Endothelial cell of umbilical vein (primary cell): ENCODE data around the gene SYT7. TPM values are rescaled to one million over a fixed set of nuclear protein-coding genes. Genes with fewer than 3 reads are reported as not detected.

ENCODE experiments used
- BruUV-seq: library from RNA; stranded (reverse); fragments of 400-500 nt; replicated peaks from 2 replicates; lab custom pipeline; 2021; lab: Mats Ljungman, UMichigan
- CTCF ChIA-PET: fragments of 300-600, 350-600 bp; sonication (Branson Sonifier 250); formaldehyde crosslinking; loops from one replicate; lab custom pipeline; 2021; ENCODE audit warnings: antibody characterized with exemption, inconsistent platforms; lab: Charles Lee
- POLR2A ChIA-PET: fragments of 300-600, 350-600 bp; sonication (Branson Sonifier 250); formaldehyde crosslinking; loops from one replicate; lab custom pipeline; 2021; ENCODE audit warnings: antibody characterized with exemption, inconsistent platforms; lab: Charles Lee
- DNase-seq: peaks from one replicate; pipeline ENCODE4 v3.0.0-alpha.2; 2011; ENCODE audit warnings: low read depth, low spot score
- FAIRE-seq: peaks from 2 replicates; lab custom pipeline; 2011; peaks lifted over from hg19 to GRCh38; lab: Jason Lieb, UNC
- H2AFZ ChIP-seq: 2 replicates; pipeline ENCODE4 v1.6.0; 2012; ENCODE audit warnings: low read depth, low read length, control low read depth, inconsistent platforms
- H3K27ac ChIP-seq: 2 replicates; pipeline ENCODE4 v1.5.1; 2011; ENCODE audit warnings: low read depth, mild to moderate bottlenecking, control low read depth, low read length, moderate library complexity; ENCODE audit not compliant: insufficient read depth
- H3K27me3 ChIP-seq, 2 experiments: 2 replicates each; pipeline versions ENCODE4 v1.6.0 to v1.6.1; 2011; ENCODE audit warnings: low read length in 2 of 2, mixed read lengths in 1 of 2; ENCODE audit not compliant: control insufficient read depth in 2 of 2, insufficient read depth in 2 of 2
- H3K36me3 ChIP-seq, 2 experiments: 2 replicates in 1 of 2; 3 replicates in 1 of 2; pipeline ENCODE4 v1.5.1; 2011; ENCODE audit warnings: low read length in 2 of 2, mild to moderate bottlenecking in 1 of 2, moderate library complexity in 1 of 2; ENCODE audit not compliant: control insufficient read depth in 2 of 2, insufficient read depth in 2 of 2; ENCODE audit errors: extremely low read depth in 1 of 2
- H3K4me1 ChIP-seq: 3 replicates; pipeline ENCODE4 v1.5.1; 2011; ENCODE audit warnings: mild to moderate bottlenecking, low read length; ENCODE audit not compliant: control insufficient read depth, insufficient read depth; ENCODE audit errors: extremely low read depth
- H3K4me2 ChIP-seq: 2 replicates; pipeline ENCODE4 v1.6.1; 2011; ENCODE audit warnings: low read length, control low read depth, mixed read lengths; ENCODE audit not compliant: insufficient read depth
- H3K4me3 ChIP-seq, 3 experiments: fragments of 200-600 bp in 1 of 3; sonication (generic), shearing (Covaris generic) in 1 of 3; replicated peaks in 1 of 3; 2 replicates each; pipeline ENCODE4 v1.5.1; 2011 to 2016; ENCODE audit warnings: control low read depth in 3 of 3, low read length in 3 of 3, mild to moderate bottlenecking in 2 of 3, inconsistent platforms in 1 of 3, low read depth in 1 of 3, moderate library complexity in 1 of 3; ENCODE audit not compliant: insufficient read depth in 1 of 3
- H3K79me2 ChIP-seq: 2 replicates; pipeline ENCODE4 v1.6.0; 2012; ENCODE audit warnings: low read length, inconsistent platforms; ENCODE audit not compliant: control insufficient read depth, insufficient read depth
- H3K9ac ChIP-seq: replicated peaks from 2 replicates; pipeline ENCODE3; 2011; ENCODE audit warnings: low read length, control low read depth; ENCODE audit not compliant: insufficient read depth; ENCODE audit errors: extremely low read depth
- H3K9me1 ChIP-seq: replicated peaks from 3 replicates; pipeline ENCODE4 v1.6.0; 2011; ENCODE audit warnings: mild to moderate bottlenecking, low read length; ENCODE audit not compliant: control insufficient read depth, insufficient read depth; ENCODE audit errors: extremely low read depth
- H3K9me3 ChIP-seq: replicated peaks from 2 replicates; pipeline ENCODE4 v1.5.1; 2012; ENCODE audit warnings: low read length, inconsistent platforms; ENCODE audit not compliant: control insufficient read depth, insufficient read depth
- H4K20me1 ChIP-seq: replicated peaks from 2 replicates; pipeline ENCODE3; 2011; ENCODE audit warnings: mild to moderate bottlenecking, low read length; ENCODE audit not compliant: control insufficient read depth, insufficient read depth; ENCODE audit errors: extremely low read depth
- CTCF ChIP-seq, 2 donors: IDR thresholded peaks; 1 replicate in 1 of 2; 2 replicates in 1 of 2; pipeline ENCODE4 v1.5.1; 2011; ENCODE audit warnings: low read length in 2 of 2, mild to moderate bottlenecking in 2 of 2, moderate library complexity in 2 of 2, control low read depth in 1 of 2, inconsistent platforms in 1 of 2, low read depth in 1 of 2; ENCODE audit not compliant: insufficient read depth in 1 of 2; ENCODE audit errors: extremely low read depth in 1 of 2
- EZH2 ChIP-seq: IDR thresholded peaks from 2 replicates; pipeline ENCODE4 v1.6.1; 2012; ENCODE audit warnings: borderline replicate concordance, low read depth, mild to moderate bottlenecking, moderate library complexity, low read length, inconsistent platforms; ENCODE audit not compliant: severe bottlenecking
- FOS ChIP-seq: IDR thresholded peaks from 2 replicates; pipeline ENCODE4 v1.6.1; 2011; ENCODE audit warnings: mild to moderate bottlenecking, low read length, moderate library complexity, borderline replicate concordance; ENCODE audit not compliant: insufficient read depth
- GATA2 ChIP-seq: IDR thresholded peaks from 2 replicates; pipeline ENCODE4 v1.7.0; 2011; ENCODE audit warnings: low read depth, mild to moderate bottlenecking, moderate library complexity, mixed read lengths, low read length; ENCODE audit not compliant: insufficient read length, insufficient read depth
- JUN ChIP-seq: IDR thresholded peaks from 2 replicates; pipeline ENCODE4 v1.6.1; 2011; ENCODE audit warnings: borderline replicate concordance, low read depth; ENCODE audit not compliant: insufficient read length, insufficient read depth
- MAX ChIP-seq: IDR thresholded peaks from 2 replicates; pipeline ENCODE4 v1.6.1; 2011; ENCODE audit not compliant: insufficient read depth, insufficient read length
- MYC ChIP-seq: IDR thresholded peaks from one replicate; pipeline ENCODE4 v1.6.1; 2011; ENCODE audit warnings: mild to moderate bottlenecking, low read depth, low read length
- POLR2A ChIP-seq: IDR thresholded peaks from 2 replicates; pipeline ENCODE4 v1.6.1; 2012; ENCODE audit warnings: low read depth, mild to moderate bottlenecking, control low read depth, low read length
- POLR2AphosphoS5 ChIP-seq: IDR thresholded peaks from 2 replicates; pipeline ENCODE4 v1.6.1; 2012; ENCODE audit warnings: low read depth, mild to moderate bottlenecking, control low read depth, low read length, moderate library complexity; ENCODE audit not compliant: insufficient read depth
- dilution Hi-C: fragments of 300-500 bp; cut with MboI; formaldehyde crosslinking; loops from one replicate; pipeline ENCODE4 v1.15.0; 2019; ENCODE audit warnings: low sequenced_read_pairs; ENCODE audit not compliant: extremely low pct_ligation_motif_present
- intact Hi-C: fragments of 100-400 bp; cut with micrococcal nuclease; formaldehyde crosslinking; loops from one replicate; pipeline ENCODE4 v1.10.0; 2022
- polyA plus RNA-seq, 4 experiments: library from polyadenylated mRNA; depleted of rRNA in 3 of 4; stranded (reverse) in 3 of 4; unstranded in 1 of 4; fragments of >200 nt; gene quantifications; 2 replicates each; pipeline versions ENCODE4 v1.2.1 to v1.2.3, GENCODE V29; 2011 to 2012; ENCODE audit warnings: missing spikeins in 1 of 4
- total RNA-seq: library from RNA; stranded (reverse); gene quantifications from 2 replicates; pipeline ENCODE4 v1.2.3, GENCODE V29; 2021

SYT7 gene
- total and polyA plus RNA-seq, 2 donors (not counting 3 experiments of a cell fraction or from before 2014, with no cell fraction given): 0.08 to 0.55 TPM

- Histone ChIP-seq H3K4me2 (no peak overlapping the region), H3K27ac (no peak overlapping the region), H3K79me2 (no peaks in the 10 kb centered on the region), H3K9ac (no peak overlapping the region), H3K27me3 (peaks cover 30% of the 10 kb centered on the region in 2 experiments), H3K4me3 (no peak overlapping the region), H4K20me1 (no peaks in the 10 kb centered on the region), H3K9me1 (no peaks in the 10 kb centered on the region), H2AFZ (no peak overlapping the region), H3K36me3 (no peaks in the 10 kb centered on the region), H3K4me1 (no peaks in the 10 kb centered on the region), H3K9me3 (no peaks in the 10 kb centered on the region)
- ChIA-PET CTCF (no interaction called here), POLR2A (no interaction called here)
- no TSS peak for BruUV-seq
- FAIRE-seq: no peak
- DNase-seq: no peak
- intact Hi-C loops: no loop called here
- no peak for TF ChIP-seq MAX
- no peak for TF ChIP-seq POLR2A
- no peak for TF ChIP-seq CTCF (IDR thresholded peaks at IDR 0.05; ENCODE audit: extremely low read depth in 1 of 2, insufficient read depth in 1 of 2, low read depth in 1 of 2, low read length in 2 of 2)
- dilution Hi-C loops: no loop called here
These were observed 4.2 kb upstream of the SYT7 start for GRCh38 chr11:61585115-61585514.

GRCh38 chr11:61581931-61582330 lies 1.1 kb upstream of the SYT7 start:
- FAIRE-seq: no peak

More at GRCh38 chr11:61581931-61582330, 1.1 kb upstream of the SYT7 start:
- Histone ChIP-seq H3K27ac (no peak overlapping the region), H3K4me1 (no peaks in the 10 kb centered on the region), H3K27me3 (peaks cover 29 to 32% of the 10 kb centered on the region in 2 experiments), H3K4me3 (no peak overlapping the region), H3K9me1 (no peaks in the 10 kb centered on the region), H4K20me1 (no peaks in the 10 kb centered on the region), H2AFZ (no peak overlapping the region), H3K9me3 (no peaks in the 10 kb centered on the region), H3K79me2 (no peaks in the 10 kb centered on the region), H3K4me2 (no peak overlapping the region), H3K36me3 (no peaks in the 10 kb centered on the region), H3K9ac (no peak overlapping the region)
- TF ChIP-seq JUN (no peak), EZH2 (no peak), POLR2AphosphoS5 (no peak), MYC (no peak), FOS (no peak), CTCF (IDR thresholded peaks at IDR 0.05; ENCODE audit: extremely low read depth in 1 of 2, insufficient read depth in 1 of 2, low read depth in 1 of 2, low read length in 2 of 2) (no peak), MAX (no peak), GATA2 (no peak), POLR2A (no peak)
- no TSS peak for BruUV-seq
- intact Hi-C loops: loop anchor here (1.0 to 5.0 kb wide), 3 partner anchors 9 to 100 kb away; partner anchors contain the start of gene DAGLA
- ChIA-PET POLR2A (no interaction called here), CTCF (interaction anchor here (0.6 to 1.1 kb wide), 13 partner anchors 8 to 151 kb away, joined by 3 to 6 read pairs (median 4); partner anchors contain the start of gene LRRC10B)
- dilution Hi-C loops: no loop called here
- no peak for DNase-seq
